HepG2 (cell line): ENCODE results near the gene CARS2. TPM values are rescaled to one million over a fixed set of nuclear protein-coding genes. Genes with fewer than 3 reads are reported as not detected.

ENCODE experiments used
- ATAD3A ChIP-seq: sonication (generic); formaldehyde crosslinking; IDR thresholded peaks from 2 replicates; pipeline ENCODE4 v1.4.0; 2020; ENCODE audit warnings: missing genetic modification reagents
- E2F1 ChIP-seq: sonication (generic); formaldehyde crosslinking; IDR thresholded peaks from 2 replicates; pipeline ENCODE4 v1.5.0; 2020; ENCODE audit warnings: missing genetic modification reagents
- HNRNPH1 ChIP-seq: fragments of 200-400 bp; formaldehyde crosslinking; optimal IDR thresholded peaks from 2 replicates; pipeline ENCODE3; 2017; ENCODE audit warnings: mild to moderate bottlenecking, low read depth, low read length
- KDM1A ChIP-seq: IDR thresholded peaks from 2 replicates; pipeline ENCODE4 v1.6.1; 2016; ENCODE audit warnings: missing compliant biosample characterization
- MBD4 ChIP-seq: IDR thresholded peaks from 2 replicates; pipeline ENCODE4 v1.6.1; 2012; ENCODE audit warnings: low read length, inconsistent platforms, borderline replicate concordance
- NFE2 ChIP-seq: sonication (generic); formaldehyde crosslinking; IDR thresholded peaks from 2 replicates; pipeline ENCODE4 v1.4.0; 2020; ENCODE audit warnings: missing genetic modification reagents
- RFXANK ChIP-seq: IDR thresholded peaks from 2 replicates; pipeline ENCODE4 v1.6.1; 2016
- RXRA ChIP-seq: sonication (generic); formaldehyde crosslinking; IDR thresholded peaks from 2 replicates; pipeline ENCODE4 v1.5.1; 2020; ENCODE audit warnings: missing genetic modification reagents
- TARDBP ChIP-seq: sonication (generic); formaldehyde crosslinking; IDR thresholded peaks from 2 replicates; pipeline ENCODE4 v1.8.0; 2022; ENCODE audit warnings: mild to moderate bottlenecking, missing genetic modification reagents
- TERF1 ChIP-seq: sonication (generic); formaldehyde crosslinking; IDR thresholded peaks from 2 replicates; pipeline ENCODE4 v1.8.0; 2022; ENCODE audit warnings: mild to moderate bottlenecking, missing genetic modification reagents, moderate library complexity
- ZFP62 ChIP-seq: sonication (generic); formaldehyde crosslinking; IDR thresholded peaks from 2 replicates; pipeline ENCODE4 v1.4.0; 2020; ENCODE audit warnings: missing genetic modification reagents
- ZNF17 ChIP-seq: sonication (generic); formaldehyde crosslinking; IDR thresholded peaks from 2 replicates; pipeline ENCODE4 v1.5.0; 2020; ENCODE audit warnings: mild to moderate bottlenecking, missing genetic modification reagents
- ZNF318 ChIP-seq: sonication (generic); formaldehyde crosslinking; IDR thresholded peaks from 2 replicates; pipeline ENCODE4 v1.4.0; 2020; ENCODE audit warnings: mild to moderate bottlenecking, missing genetic modification reagents
- ZNF446 ChIP-seq: sonication (generic); formaldehyde crosslinking; IDR thresholded peaks from 2 replicates; pipeline ENCODE4 v1.5.0; 2020; ENCODE audit warnings: mild to moderate bottlenecking, missing genetic modification reagents
- ZNF503 ChIP-seq: sonication (generic); formaldehyde crosslinking; IDR thresholded peaks from 2 replicates; pipeline ENCODE4 v1.4.0; 2020; ENCODE audit warnings: missing genetic modification reagents
- ZNF577 ChIP-seq: sonication (generic); formaldehyde crosslinking; IDR thresholded peaks from 2 replicates; pipeline ENCODE4 v1.4.0; 2020; ENCODE audit warnings: mild to moderate bottlenecking, low read depth, missing genetic modification reagents, borderline replicate concordance
- ZNF615 ChIP-seq: sonication (generic); formaldehyde crosslinking; IDR thresholded peaks from 2 replicates; pipeline ENCODE4 v1.5.0; 2020; ENCODE audit warnings: mild to moderate bottlenecking, missing genetic modification reagents, borderline replicate concordance
- ZUFSP ChIP-seq: sonication (generic); formaldehyde crosslinking; IDR thresholded peaks from 2 replicates; pipeline ENCODE4 v1.9.0; 2021; ENCODE audit warnings: missing genetic modification reagents, mild to moderate bottlenecking, borderline replicate concordance
- polyA plus RNA-seq, 8 experiments: library from polyadenylated mRNA; depleted of rRNA in 3 of 8; stranded (reverse) in 7 of 8; unstranded in 1 of 8; fragments of >200 nt; fragmentation: Illumina TruSeq in 4 of 8; extraction: Trizol in 4 of 8; gene quantifications; 2 replicates each; pipeline versions ENCODE4 v1.2.1 to v1.2.3, GENCODE V29; 2011 to 2016; ENCODE audit warnings: low read depth in 4 of 8, missing spikeins in 1 of 8, mixed read lengths in 1 of 8; ENCODE audit not compliant: insufficient read depth in 1 of 8
- total RNA-seq, 5 experiments: library from RNA; depleted of rRNA; stranded (reverse); fragments of >200 nt; fragmentation: Illumina TruSeq; extraction: Trizol; gene quantifications; 2 replicates each; pipeline ENCODE4 v1.2.3, GENCODE V29; 2016; ENCODE audit warnings: low read depth in 1 of 5

Gene CARS2
- total and polyA plus RNA-seq, 2 of the 13 experiments (the other 11 are each of a cell fraction or from before 2014, with no cell fraction given) = 41.1 to 59.3 TPM

GRCh38 chr13:110716247-110716515 lies 10.3 kb upstream of the CARS2 start (continued):
- TF ChIP-seq ZNF318 (CRISPR knock-in tag) (0 out of 2 replicates have a peak, but pooled peaks have one; percentile 1), ZNF446 (CRISPR knock-in tag) (no peak), ZNF17 (no peak), TARDBP (CRISPR knock-in tag) (no peak), ZNF503 (CRISPR knock-in tag) (no peak), E2F1 (CRISPR knock-in tag) (no peak), NFE2 (no peak), ZNF577 (CRISPR knock-in tag) (no peak), RFXANK (CRISPR knock-in tag) (no peak), KDM1A (CRISPR knock-in tag) (no peak), RXRA (CRISPR knock-in tag) (0 out of 2 replicates have a peak, but pooled peaks have one; percentile 26), HNRNPH1 (no peak), ZUFSP (CRISPR knock-in tag) (no peak), MBD4 (no peak), ZNF615 (CRISPR knock-in tag) (no peak), ATAD3A (CRISPR knock-in tag) (no peak), ZFP62 (CRISPR knock-in tag) (no peak), TERF1 (no peak)
